Measurements from ENCODE around the gene CCDC69. TPM values are rescaled to one million over a fixed set of nuclear protein-coding genes. Genes with fewer than 3 reads are reported as not detected.

Gene CCDC69
- total RNA-seq, 1 donor from 2014 or later = 167 TPM

DNA sequence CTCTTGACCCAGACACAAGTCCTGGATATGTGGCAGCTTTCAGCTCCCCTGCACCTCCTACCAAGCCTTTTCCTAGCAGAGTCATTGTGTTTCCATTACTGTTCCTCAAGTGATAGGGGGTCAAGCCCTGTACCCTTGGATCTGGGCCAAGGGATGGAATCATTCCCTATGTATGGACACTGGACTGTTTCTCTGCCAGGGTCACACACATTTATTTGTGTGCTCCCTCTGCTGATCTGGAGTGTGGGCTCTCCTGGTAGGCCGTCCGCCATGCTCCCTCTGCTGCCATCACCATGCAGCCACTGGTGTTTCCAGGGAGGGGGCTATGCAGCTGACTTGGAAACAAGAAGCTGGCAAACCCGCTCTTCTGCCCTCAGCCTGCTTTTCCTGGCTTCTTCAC lies 38.6 kb upstream of the CCDC69 start:
- Histone ChIP-seq H3K9me3 (replicated peaks) (no peaks in the 10 kb centered on the region), H3K27ac (replicated peaks) (no peak overlapping the region), H3K36me3 (peaks cover 40% of the 10 kb centered on the region), H3K27me3 (ENCODE audit: low read depth) (no peaks in the 10 kb centered on the region), H3K4me3 (no peak overlapping the region), H3K4me1 (peaks cover 29% of the 10 kb centered on the region)
- TF ChIP-seq, protein P1, sequence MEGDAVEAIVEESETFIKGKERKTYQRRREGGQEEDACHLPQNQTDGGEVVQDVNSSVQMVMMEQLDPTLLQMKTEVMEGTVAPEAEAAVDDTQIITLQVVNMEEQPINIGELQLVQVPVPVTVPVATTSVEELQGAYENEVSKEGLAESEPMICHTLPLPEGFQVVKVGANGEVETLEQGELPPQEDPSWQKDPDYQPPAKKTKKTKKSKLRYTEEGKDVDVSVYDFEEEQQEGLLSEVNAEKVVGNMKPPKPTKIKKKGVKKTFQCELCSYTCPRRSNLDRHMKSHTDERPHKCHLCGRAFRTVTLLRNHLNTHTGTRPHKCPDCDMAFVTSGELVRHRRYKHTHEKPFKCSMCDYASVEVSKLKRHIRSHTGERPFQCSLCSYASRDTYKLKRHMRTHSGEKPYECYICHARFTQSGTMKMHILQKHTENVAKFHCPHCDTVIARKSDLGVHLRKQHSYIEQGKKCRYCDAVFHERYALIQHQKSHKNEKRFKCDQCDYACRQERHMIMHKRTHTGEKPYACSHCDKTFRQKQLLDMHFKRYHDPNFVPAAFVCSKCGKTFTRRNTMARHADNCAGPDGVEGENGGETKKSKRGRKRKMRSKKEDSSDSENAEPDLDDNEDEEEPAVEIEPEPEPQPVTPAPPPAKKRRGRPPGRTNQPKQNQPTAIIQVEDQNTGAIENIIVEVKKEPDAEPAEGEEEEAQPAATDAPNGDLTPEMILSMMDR (IDR thresholded peaks at IDR 0.05; ENCODE audit: borderline replicate concordance) = no peak
- intact Hi-C loops (cut with micrococcal nuclease) = no loop called here
- no peak for DNase-seq

DNA sequence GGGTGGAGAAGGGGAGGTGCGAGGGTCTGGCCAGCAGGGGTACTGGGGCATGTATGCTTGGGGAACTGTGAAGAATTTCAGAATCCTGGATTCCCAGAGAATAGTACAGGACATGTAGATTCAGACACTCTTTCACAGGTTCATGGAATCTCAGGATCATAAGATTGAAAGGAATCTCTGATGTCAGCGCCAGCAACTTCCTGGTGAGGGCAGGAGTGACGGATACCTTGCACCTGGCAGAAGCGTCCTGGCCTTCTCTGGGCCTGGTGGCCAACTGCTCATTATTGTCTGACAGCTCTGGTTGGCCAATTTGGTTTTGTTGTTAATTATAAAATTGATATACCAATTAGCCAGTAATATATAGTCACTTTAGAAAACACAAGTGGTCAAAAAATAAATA lies 36.0 kb upstream of the CCDC69 start:
- Histone ChIP-seq H3K4me1 (peaks cover 54% of the 10 kb centered on the region), H3K9me3 (replicated peaks) (no peaks in the 10 kb centered on the region), H3K27ac (replicated peaks) (no peak overlapping the region), H3K27me3 (ENCODE audit: low read depth) (no peaks in the 10 kb centered on the region), H3K4me3 (no peak overlapping the region), H3K36me3 (peaks cover 29% of the 10 kb centered on the region)
- TF ChIP-seq, protein P1 (IDR thresholded peaks at IDR 0.05; ENCODE audit: borderline replicate concordance) = no peak
- intact Hi-C loops (cut with micrococcal nuclease) = no loop called here
- no peak for DNase-seq

DNA sequence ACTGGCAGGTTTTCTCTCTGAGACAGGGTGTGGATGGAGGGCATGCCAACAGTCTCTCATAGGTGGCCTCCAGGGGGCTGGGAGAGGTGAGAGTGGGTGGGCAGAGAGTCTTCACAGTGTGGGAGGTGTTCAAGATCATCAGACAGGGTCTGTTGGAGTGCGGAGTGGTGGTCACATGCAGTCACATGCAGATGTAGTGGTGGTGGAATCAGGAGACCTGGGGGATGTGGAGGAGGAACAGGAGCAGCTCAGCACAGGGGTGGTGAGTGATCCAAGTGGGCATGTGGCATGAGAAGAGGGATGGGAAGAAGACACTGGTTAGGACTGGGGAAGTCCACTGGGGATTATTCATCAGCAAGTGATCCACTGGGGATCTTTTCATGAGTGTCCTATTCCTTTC lies 34.9 kb upstream of the CCDC69 start:
- no peaks in the 10 kb centered on the region for H3K9me3 ChIP-seq (replicated peaks)
- no peak overlapping the region for H3K27ac ChIP-seq (replicated peaks)
- H3K4me3 ChIP-seq = no peak overlapping the region
- H3K36me3 ChIP-seq = peaks cover 29% of the 10 kb centered on the region
- H3K4me1 ChIP-seq = peaks cover 60% of the 10 kb centered on the region
- DNase-seq = no peak
- TF ChIP-seq, protein P1 (IDR thresholded peaks at IDR 0.05; ENCODE audit: borderline replicate concordance) = no peak
- intact Hi-C loops (cut with micrococcal nuclease) = no loop called here
- no peaks in the 10 kb centered on the region for H3K27me3 ChIP-seq (ENCODE audit: low read depth)

DNA sequence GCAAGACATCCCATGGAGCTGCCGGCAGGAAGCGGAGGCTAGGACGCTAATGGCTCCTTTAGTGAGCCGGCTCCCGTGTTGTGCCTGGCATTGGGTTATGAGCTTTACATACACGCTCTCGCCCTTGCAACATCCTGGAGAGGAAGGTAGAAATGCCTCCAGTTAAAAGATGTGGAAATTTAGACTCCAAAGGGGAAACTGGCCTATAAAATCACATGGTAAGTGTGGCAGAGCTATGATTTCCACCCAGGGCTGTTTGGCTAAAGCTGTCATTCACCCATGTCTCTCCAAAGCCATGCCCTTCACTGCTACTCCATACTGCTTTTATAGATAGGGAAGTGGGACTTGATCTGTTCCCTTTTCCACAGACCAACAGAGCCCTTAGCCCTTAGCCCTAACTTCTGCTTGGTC lies 34.3 kb upstream of the CCDC69 start:
- H3K4me1 ChIP-seq = peaks cover 63% of the 10 kb centered on the region
- H3K36me3 ChIP-seq = peaks cover 29% of the 10 kb centered on the region
- TF ChIP-seq, protein P1 (IDR thresholded peaks at IDR 0.05; ENCODE audit: borderline replicate concordance) = no peak
- H3K27me3 ChIP-seq (ENCODE audit: low read depth) = no peaks in the 10 kb centered on the region
- H3K27ac ChIP-seq (replicated peaks) = no peak overlapping the region
- DNase-seq = no peak
- intact Hi-C loops (cut with micrococcal nuclease) = no loop called here
- no peak overlapping the region for H3K4me3 ChIP-seq
- no peaks in the 10 kb centered on the region for H3K9me3 ChIP-seq (replicated peaks)

DNA sequence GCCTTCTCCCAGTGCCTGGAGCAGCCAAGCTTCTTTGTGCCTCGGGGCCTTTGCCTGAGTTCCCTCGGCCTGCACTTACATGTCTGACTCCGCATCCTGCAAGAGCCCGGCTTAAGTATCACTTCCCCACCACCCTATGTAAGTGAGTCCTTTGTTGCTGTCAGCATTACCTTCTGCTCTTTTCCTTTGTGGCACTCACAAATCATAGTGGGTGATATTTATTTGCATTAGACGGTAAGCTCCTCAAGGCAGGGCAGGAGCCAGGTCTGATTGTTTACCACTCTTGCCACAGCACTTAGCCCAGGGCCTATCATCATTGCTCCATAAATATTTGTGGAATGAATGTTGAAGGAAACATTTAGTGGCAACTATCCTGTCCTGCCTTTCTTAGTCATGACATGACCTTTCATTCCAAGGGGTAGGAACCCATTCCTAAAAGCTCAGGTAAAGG lies 33.9 kb upstream of the CCDC69 start:
- TF ChIP-seq, protein P1 (IDR thresholded peaks at IDR 0.05; ENCODE audit: borderline replicate concordance) = no peak
- Histone ChIP-seq H3K4me1 (peaks cover 66% of the 10 kb centered on the region), H3K27me3 (ENCODE audit: low read depth) (no peaks in the 10 kb centered on the region), H3K36me3 (peaks cover 29% of the 10 kb centered on the region), H3K9me3 (replicated peaks) (no peaks in the 10 kb centered on the region), H3K27ac (replicated peaks) (no peak overlapping the region), H3K4me3 (no peak overlapping the region)
- DNase-seq = no peak
- intact Hi-C loops (cut with micrococcal nuclease) = no loop called here
